Measurements from ENCODE around the gene ST6GALNAC3.

ST6GALNAC3 gene

GRCh38 chr1:76185207-76185606, 110.7 kb downstream of the ST6GALNAC3 start:
- TF ChIP-seq CTCF (IDR thresholded peaks at IDR 0.05; ENCODE audit: control insufficient read depth, insufficient read depth, low read depth, low read length, missing control alignments), result no peak
- DNase-seq (ENCODE audit: low read depth), result no peak
- no peak overlapping the region for H3K4me3 ChIP-seq (ENCODE audit: control insufficient read depth, low read depth, low read length)

- no peak overlapping the region for H3K4me3 ChIP-seq (ENCODE audit: control insufficient read depth, low read depth, low read length)
- TF ChIP-seq CTCF (IDR thresholded peaks at IDR 0.05; ENCODE audit: control insufficient read depth, insufficient read depth, low read depth, low read length, missing control alignments), result no peak
- DNase-seq (ENCODE audit: low read depth), result no peak
Measured at GRCh38 chr1:76186554-76187170, 112.1 kb downstream of the ST6GALNAC3 start.

GRCh38 chr1:76187436-76187835, 112.9 kb downstream of the ST6GALNAC3 start:
- TF ChIP-seq CTCF (IDR thresholded peaks at IDR 0.05; ENCODE audit: control insufficient read depth, insufficient read depth, low read depth, low read length, missing control alignments), result no peak
- H3K4me3 ChIP-seq (ENCODE audit: control insufficient read depth, low read depth, low read length), result no peak overlapping the region
- no peak for DNase-seq (ENCODE audit: low read depth)

GRCh38 chr1:76189310-76189709, 114.8 kb downstream of the ST6GALNAC3 start:
- TF ChIP-seq CTCF (IDR thresholded peaks at IDR 0.05; ENCODE audit: control insufficient read depth, insufficient read depth, low read depth, low read length, missing control alignments), result no peak
- H3K4me3 ChIP-seq (ENCODE audit: control insufficient read depth, low read depth, low read length), result no peak overlapping the region
- DNase-seq (ENCODE audit: low read depth), result no peak

- DNase-seq (ENCODE audit: low read depth), result no peak
- no peak overlapping the region for H3K4me3 ChIP-seq (ENCODE audit: control insufficient read depth, low read depth, low read length)
- no peak for TF ChIP-seq CTCF (IDR thresholded peaks at IDR 0.05; ENCODE audit: control insufficient read depth, insufficient read depth, low read depth, low read length, missing control alignments)
Measured at GRCh38 chr1:76190749-76191424, 116.3 kb downstream of the ST6GALNAC3 start.

- no peak for DNase-seq (ENCODE audit: low read depth)
- no peak overlapping the region for H3K4me3 ChIP-seq (ENCODE audit: control insufficient read depth, low read depth, low read length)
- no peak for TF ChIP-seq CTCF (IDR thresholded peaks at IDR 0.05; ENCODE audit: control insufficient read depth, insufficient read depth, low read depth, low read length, missing control alignments)
Measured at GRCh38 chr1:76191561-76191960, 117.0 kb downstream of the ST6GALNAC3 start.
